ENCODE data around the gene BPI. TPM values are rescaled to one million over a fixed set of nuclear protein-coding genes. Genes with fewer than 3 reads are reported as not detected.

The BPI gene
- total RNA-seq, 1 experiment from 2014 or later: not detected

- intact Hi-C loops (cut with micrococcal nuclease; ENCODE audit: unreplicated experiment) (loop anchor here (10.0 kb wide), 1 partner anchor 271 kb away; no protein-coding TSS in a partner anchor), in situ Hi-C loops (cut with HindIII; ENCODE audit: low pct_unique_long_range_greater_than_20kb, low sequenced_read_pairs) (no loop called here)
- no TSS peak for BruUV-seq (replicated peaks)
- Histone ChIP-seq H3K4me3 (ENCODE audit: low read depth in 2 of 2, low read length in 2 of 2) (no peak overlapping the region), H3K36me3 (ENCODE audit: control insufficient read depth, insufficient read depth, low read length) (no peaks in the 10 kb centered on the region), H3K4me1 (ENCODE audit: control insufficient read depth, insufficient read depth, low read length) (no peaks in the 10 kb centered on the region), H3K27me3 (ENCODE audit: control insufficient read depth, insufficient read depth, low read length) (no peaks in the 10 kb centered on the region), H3K9me3 (ENCODE audit: control insufficient read depth, insufficient read depth, low read depth, low read length) (no peaks in the 10 kb centered on the region), H3K27ac (ENCODE audit: low read length) (no peak overlapping the region)
- DNase-seq (ENCODE audit: low read depth, low spot score): no peak
- TF ChIP-seq REST (IDR thresholded peaks at IDR 0.05; ENCODE audit: insufficient read depth in 1 of 2, low read depth in 2 of 2, low read length in 1 of 2): no peak
- TF ChIP-seq POLR2AphosphoS5 (IDR thresholded peaks at IDR 0.05; ENCODE audit: low read depth, low read length): no peak
- no peak for TF ChIP-seq TCF7L2 (IDR thresholded peaks at IDR 0.05; ENCODE audit: low read depth, low read length)
- TF ChIP-seq CTCF (IDR thresholded peaks at IDR 0.05): no peak
- TF ChIP-seq SIN3A (IDR thresholded peaks at IDR 0.05; ENCODE audit: borderline replicate concordance, insufficient read depth, low read depth, low read length): no peak
- ATAC-seq: no peak
- CTCF ChIA-PET: no interaction called here
- POLR2A ChIA-PET: no interaction called here
These were observed 21.9 kb downstream of the BPI start for GRCh38 chr20:38325905-38326304.

- no peak for ATAC-seq
- TF ChIP-seq REST (IDR thresholded peaks at IDR 0.05; ENCODE audit: insufficient read depth in 1 of 2, low read depth in 2 of 2, low read length in 1 of 2) (no peak), POLR2AphosphoS5 (IDR thresholded peaks at IDR 0.05; ENCODE audit: low read depth, low read length) (no peak), SIN3A (IDR thresholded peaks at IDR 0.05; ENCODE audit: borderline replicate concordance, insufficient read depth, low read depth, low read length) (no peak), TCF7L2 (IDR thresholded peaks at IDR 0.05; ENCODE audit: low read depth, low read length) (no peak), CTCF (IDR thresholded peaks at IDR 0.05) (no peak)
- no TSS peak for BruUV-seq (replicated peaks)
- Histone ChIP-seq H3K4me1 (ENCODE audit: control insufficient read depth, insufficient read depth, low read length) (no peaks in the 10 kb centered on the region), H3K36me3 (ENCODE audit: control insufficient read depth, insufficient read depth, low read length) (no peaks in the 10 kb centered on the region), H3K4me3 (ENCODE audit: low read depth in 2 of 2, low read length in 2 of 2) (no peak overlapping the region), H3K27ac (ENCODE audit: low read length) (no peak overlapping the region), H3K9me3 (ENCODE audit: control insufficient read depth, insufficient read depth, low read depth, low read length) (no peaks in the 10 kb centered on the region), H3K27me3 (ENCODE audit: control insufficient read depth, insufficient read depth, low read length) (no peaks in the 10 kb centered on the region)
- ChIA-PET POLR2A (no interaction called here), CTCF (no interaction called here)
- in situ Hi-C loops (cut with HindIII; ENCODE audit: low pct_unique_long_range_greater_than_20kb, low sequenced_read_pairs): no loop called here
- no peak for DNase-seq (ENCODE audit: low read depth, low spot score)
- intact Hi-C loops (cut with micrococcal nuclease; ENCODE audit: unreplicated experiment): loop anchor here (10.0 kb wide), 1 partner anchor 272 kb away; no protein-coding TSS in a partner anchor
These were observed 22.4 kb downstream of the BPI start for GRCh38 chr20:38326309-38326708.

Data from Panc1 (cell line).